HG03045 (cell line): ENCODE measurements around the gene CIART.
"Not testable (repeated sequence)": the region's sequence is repeated elsewhere in the genome, so short reads cannot be mapped to it uniquely, and the experiment has no call there.

Experiments
- ATAC-seq: cut with Tn5 transposase; IDR thresholded peaks from one replicate; pipeline ENCODE4 v1.9.1; 2021; ENCODE audit warnings: mild to moderate bottlenecking, moderate library complexity; ENCODE audit not compliant: unreplicated experiment

The CIART gene, protein sequence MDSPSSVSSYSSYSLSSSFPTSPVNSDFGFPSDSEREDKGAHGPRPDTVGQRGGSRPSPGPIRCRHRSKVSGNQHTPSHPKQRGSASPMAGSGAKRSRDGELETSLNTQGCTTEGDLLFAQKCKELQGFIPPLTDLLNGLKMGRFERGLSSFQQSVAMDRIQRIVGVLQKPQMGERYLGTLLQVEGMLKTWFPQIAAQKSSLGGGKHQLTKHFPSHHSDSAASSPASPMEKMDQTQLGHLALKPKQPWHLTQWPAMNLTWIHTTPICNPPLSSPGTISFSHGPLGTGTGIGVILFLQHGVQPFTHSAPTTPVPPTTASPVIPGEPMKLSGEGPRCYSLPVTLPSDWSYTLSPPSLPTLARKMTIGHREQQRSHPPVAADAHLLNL

DNA sequence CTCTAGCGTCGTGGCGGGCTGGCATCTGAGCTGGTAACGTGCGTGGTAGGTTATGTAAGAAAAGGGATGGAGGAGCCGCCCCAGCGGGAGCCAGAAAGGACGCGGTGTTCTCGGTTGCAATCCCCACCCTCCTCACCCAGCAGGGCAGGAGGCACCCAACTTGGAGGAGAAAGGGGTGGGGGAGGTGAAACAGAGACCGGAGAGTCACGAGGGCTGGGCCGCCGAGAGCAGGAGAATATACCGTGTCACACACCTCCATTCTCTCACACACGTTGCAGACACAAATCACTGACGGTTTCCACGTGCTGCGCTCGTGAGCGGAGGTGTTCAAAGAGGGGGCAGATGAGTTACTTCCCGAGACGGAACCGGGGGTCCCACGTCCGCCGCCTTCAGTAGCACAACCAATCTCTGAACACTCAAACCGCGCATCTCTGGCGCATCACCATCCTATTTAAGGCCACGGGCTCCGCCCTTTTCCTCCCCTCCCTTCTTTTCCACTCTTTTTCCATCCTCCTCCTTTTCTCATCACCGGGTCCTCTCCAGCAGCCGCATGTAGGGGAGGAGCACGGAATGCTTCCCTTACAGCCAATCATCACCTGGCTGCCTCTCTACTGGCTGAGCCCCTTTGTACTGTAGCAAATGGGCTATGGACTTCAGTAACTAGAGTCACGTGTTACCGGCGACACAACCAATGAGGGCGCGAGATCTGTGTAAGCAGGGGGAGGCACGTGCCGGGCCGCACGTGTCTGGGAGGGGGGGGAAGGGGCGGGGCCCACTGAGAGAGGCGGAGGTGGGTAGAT is at the start of gene CIART:
CIART (plus strand) TSS at position 797 of the 800 bp plus-strand sequence. CDS start 714 bp downstream, outside the sequence.
- peak; percentile 78 for ATAC-seq

DNA sequence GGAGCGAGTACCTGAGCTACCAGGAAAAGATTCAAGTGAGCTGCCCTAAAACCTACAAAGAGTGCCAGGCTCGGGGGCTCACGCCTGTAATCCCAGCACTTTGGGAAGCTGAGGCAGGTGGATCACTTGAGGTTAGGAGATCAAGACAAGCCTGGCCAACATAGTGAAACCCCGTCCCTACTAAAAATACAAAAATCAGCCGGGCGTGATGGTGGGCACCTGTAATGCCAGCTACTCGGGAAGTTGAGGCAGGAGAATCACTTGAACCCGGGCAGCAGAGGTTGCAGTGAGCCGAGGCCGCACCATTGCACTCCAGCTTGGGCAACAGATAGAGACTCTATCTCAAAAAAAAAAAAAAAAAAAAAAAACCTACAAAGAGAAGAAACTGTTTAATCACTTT is 49.4 kb upstream of the CIART start:
- ATAC-seq = not testable (repeated sequence)

DNA sequence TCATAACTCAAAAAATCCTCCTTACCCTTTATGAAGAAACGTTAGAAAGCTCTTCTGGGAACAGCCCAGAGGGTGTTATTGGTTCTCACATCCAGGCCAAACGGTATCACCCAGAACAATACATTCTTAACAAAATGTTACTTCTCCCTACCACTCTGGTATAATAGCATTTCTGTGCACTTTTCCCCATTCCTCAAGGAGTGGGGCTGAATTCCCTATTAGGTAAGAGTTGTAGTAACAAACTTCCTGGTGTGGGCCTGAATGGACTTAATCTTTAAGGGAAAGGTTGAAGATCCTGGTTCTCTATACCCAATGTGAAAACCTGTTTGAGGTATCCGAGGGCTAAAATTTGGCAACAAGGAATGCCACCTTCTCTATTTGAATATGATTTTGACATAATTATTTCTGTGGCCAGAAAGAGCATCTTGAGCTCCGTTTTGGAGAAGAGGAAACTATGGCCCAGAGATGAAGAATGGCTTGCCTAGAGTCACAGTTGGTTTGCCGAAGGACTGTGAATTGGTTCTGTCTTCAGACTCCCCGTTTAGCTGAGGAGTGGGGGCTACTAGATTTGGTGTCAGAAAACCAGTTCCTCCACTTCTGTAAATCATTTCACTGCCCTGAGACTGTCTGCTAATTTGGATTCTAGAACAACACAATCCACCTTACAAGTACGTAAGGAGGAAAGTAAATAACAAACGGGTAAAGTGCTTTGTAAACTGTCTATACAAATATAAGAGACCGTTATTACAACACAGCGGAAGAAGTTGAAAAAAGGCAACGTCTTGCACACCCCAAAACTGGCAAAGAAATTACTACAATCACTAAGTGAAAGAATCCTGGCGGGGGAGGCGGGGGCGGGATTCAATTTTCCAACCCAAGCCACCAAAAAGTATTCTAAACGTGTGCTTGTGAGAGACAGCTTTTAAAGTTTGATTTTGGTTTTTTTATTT is 48.7 kb upstream of the CIART start:
- no peak for ATAC-seq

DNA sequence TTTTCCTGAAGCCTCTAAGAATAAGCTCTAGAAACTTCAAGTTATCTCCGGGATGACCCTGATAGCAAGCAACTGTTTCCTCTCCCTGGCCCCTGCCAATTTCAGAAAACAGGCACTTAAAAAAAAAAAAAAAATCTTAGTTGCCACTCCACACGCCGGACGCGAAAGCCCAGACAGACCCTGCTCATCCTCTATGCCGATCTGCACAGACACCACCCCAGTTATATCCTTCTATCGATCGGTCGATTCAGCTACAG is 48.1 kb upstream of the CIART start:
- no peak for ATAC-seq

DNA sequence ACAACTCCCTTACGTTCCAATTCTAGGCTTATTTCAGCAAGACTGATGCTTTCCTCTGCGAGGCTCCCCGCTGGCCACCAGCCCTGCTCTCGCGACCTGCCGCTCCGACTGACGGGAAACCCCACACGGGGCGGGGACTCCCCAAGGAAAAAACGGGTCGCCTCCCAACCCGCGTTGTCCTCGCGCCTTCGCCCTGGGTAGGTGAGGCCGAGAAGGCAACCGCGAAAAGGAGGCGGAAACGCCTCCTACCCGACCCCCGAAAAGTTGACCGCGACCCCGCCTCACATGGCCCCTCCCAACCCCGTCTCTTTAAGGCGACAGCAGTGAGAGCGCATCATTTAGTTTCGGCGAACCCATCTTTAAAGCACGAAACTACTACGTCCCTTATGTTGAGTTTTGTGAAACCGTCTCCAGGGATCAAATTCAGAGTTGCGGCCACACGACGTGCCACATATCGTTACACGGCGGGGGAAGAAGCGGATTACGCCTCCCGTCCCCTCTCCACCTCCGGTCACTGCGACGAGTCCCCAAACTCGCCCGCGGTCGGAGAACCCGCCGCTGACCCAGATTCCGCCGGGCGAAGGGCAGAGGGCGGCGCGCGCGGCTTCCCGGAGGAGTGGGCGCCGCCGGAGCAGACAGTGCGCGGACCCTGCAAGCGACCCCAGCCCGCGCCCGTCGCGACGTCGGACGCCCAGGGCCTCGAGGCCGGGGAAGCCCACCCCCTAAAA is 47.6 kb upstream of the CIART start:
- peak; percentile 60 for ATAC-seq

DNA sequence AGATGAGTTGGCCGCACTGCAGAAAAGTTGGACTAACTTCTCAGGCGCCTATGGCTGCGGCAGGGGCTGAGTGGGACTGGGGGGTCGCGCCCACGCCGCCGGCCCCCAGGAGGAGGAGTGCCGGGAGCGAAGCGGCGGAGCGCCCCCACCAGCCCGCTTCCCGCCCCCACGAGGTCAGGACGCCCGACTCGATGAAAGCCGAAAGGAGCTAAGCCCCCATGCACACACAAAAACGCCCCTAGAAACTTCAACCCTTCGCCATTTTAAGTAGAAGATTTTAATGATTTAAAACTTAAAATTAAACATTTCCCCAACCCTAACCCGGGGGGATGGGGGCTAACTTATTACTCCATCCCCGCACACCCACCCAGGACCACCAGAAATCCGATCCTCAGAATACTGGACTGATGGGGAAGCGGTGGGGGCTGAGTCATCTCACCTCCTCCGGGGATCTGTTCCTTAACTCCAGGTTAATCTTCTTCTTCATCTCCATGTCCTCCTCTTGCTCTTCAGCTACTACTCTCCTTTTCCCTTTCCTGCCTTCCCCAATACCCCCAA is 47.0 kb upstream of the CIART start:
- ATAC-seq = no peak

DNA sequence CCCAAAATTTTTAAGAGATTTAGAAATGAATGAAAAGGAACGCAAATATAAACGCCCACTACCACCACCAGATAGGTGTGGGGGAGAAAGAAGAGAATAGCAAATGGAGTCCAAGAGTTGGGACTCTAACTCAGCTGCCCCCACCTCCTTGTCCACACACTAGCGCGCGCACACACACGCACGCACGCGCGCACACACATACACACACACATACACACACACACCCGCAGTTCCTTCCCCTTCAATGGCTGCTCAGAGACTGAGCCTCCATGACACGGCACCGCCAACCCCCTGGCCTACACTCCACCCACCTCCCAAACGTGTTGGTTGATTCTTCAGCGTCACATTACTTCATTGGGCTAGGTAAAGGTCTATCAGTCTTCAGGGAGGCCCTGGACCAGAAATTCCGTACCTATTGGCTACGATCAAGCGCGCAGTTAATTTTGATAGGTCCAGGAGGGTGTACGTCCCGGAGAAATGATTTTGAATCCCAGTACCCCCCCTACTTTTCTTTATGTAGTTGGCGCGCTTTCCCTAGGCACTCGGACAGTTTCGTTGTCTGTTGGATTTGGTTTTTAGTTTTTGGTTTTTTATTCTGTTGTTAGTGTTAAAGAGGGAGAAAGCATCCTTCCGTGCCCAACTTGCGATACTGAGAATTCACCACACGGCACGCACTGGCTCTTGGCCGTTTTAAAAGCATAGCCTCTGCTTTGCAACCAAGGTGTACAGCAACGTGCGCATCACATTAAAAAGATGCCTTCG is 46.3 kb upstream of the CIART start, which contains the start of gene ANP32E:
ANP32E (minus strand) TSS at position 261 of the 762 bp plus-strand sequence. CDS start 326 bp downstream, outside the sequence.
- ATAC-seq = peak; percentile 83

DNA sequence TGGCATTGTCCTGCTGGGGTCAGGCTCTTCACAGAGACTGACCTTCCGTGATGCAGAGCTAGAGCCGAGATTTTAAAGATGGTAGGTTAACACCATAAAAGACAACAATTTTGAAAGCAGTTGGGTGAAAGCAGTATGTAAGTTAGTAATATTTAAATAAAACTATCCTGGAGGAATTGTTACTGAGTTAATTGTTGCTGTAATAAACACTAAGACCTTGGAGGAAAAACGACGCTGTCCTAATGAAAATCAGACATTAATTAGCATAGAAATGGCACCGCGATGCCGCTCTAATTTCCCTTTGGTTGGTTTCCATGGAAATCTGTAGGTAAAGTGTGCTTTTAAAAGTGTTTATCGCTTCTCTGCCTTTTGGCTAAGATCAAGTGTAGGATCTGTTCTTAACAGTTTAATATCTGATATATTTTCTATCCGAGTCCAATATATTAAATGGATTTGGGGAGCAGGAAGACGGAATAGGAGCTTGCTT is 45.7 kb upstream of the CIART start:
- no peak for ATAC-seq

DNA sequence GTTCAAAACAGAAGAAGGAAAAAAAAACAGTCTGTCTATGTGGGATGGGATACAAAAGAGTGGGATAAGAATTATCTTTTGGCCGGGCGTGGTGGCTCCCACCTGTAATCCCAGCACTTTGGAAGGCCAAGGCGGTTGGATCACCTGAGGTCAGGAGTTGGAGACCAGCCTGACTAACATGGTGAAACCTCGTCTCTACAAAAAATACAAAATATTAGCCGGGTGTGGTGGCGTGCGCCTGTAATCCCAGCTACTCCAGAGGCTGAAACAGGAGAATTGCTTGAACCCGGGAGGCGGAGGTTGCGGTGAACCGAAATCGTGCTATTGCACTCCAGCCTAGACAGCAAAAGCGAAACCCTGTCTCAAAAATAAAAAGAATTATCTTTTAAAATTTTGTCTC is 45.2 kb upstream of the CIART start:
- ATAC-seq = not testable (repeated sequence)

DNA sequence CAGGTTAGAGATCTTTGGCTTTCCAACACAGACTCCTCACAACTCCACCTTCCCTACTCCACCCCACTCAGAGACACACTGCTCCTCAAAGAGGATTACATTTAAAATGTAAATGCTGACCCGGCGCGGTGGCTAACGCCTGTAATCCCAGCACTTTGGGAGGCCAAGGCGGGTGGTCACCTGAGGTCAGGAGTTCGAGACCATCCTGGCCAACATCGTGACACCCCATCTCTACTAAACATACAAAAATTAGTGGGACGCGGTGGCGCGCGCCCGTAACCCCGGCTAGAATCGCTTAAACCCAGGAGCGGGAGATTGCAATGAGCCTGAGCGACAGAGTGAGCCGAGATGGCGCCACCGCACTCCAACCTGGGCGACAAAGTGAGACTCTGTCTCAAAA is 44.6 kb upstream of the CIART start:
- no peak for ATAC-seq

DNA sequence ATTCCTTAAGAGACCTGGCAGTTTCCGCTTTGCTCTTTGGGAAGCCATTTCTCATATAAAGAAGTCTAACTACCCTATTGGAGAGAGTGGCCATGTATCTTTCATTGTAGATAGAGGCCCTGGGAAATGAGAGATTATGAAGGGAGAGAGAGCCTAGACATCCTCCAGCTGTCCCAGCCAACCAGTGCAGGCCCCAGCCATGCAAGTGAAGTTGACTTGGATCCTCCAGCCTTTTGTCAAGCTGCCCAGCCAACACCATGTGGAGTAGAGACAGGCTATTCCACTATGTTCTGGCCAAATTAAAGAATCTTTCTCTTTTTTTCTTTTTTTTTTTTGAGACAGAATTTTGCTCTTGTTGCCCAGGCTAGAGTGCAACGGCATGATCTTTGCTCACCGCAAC is 39.4 kb upstream of the CIART start:
- no peak for ATAC-seq

DNA sequence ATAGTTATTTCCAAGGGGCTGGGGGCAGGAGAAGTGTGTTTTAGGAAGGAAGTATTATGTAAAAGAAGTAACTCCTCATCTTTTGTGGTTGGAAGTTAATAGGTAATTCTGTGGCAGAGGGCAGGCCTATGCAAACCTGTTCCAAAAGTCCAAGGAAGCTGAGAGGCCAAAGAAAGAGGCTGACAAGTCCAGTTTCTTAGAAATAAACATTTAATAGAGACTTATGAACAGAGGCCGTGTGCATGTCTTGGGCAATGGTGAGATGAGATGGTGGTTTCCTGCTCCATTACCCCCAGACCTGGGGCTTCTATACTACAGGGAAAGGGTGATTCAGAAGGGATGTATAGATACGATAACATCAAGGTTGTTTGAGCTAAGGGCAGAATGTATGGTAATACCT is 32.4 kb upstream of the CIART start:
- ATAC-seq = no peak

DNA sequence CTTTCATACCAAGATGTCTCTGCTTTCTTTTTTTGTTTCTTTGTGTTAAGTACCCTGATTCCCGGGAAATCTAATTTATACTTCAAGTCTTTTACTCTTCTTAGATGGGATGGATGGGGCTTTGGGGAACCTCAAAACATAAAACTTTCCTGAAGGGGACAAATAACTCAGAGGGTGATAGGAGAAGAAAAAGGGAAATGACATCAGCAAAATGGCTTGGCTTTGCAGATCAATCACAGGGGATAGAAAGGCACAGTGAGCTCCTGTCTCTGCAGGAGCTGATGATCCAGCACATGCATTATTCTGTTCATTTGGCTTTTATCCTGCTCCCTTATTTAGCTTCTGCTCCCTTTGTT is 26.2 kb upstream of the CIART start:
- no peak for ATAC-seq

DNA sequence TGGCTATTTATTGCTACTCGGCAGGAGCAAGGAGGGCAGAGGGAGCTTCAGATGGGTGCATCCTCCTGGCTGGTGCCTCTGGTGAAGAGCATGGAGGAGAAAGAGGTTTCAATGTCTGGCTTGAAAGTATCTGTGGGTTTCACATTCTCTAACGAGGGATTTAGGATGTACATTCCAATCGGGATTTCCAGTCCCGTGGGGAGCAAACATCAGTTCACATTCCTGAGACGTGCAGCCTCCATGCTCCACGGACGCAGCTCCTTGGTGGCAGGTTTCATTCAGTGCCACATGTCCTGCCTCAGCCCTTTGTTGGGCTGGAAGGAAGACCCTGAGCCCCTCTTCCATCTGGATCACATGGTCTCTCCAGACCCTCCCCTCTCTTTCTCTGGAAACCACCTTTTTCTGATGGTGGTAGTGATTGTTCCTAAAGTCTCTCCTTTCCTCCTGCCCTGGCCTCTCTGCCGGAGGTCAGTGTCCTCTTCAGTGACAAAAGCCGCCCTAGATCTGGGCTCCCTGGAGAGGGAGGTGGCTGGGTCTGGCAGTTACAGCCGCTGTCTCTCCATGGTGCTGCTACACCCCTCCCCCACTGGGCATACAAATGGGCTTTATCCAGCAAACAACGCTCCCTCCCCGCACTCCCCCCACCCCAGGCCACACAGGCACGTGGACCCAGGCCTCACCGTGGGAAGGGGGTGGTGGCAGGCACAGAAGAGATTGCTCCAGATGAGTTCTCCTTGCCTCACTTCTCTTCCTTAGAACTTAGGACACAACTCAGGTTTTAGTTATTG is 25.6 kb upstream of the CIART start:
- ATAC-seq = no peak

DNA sequence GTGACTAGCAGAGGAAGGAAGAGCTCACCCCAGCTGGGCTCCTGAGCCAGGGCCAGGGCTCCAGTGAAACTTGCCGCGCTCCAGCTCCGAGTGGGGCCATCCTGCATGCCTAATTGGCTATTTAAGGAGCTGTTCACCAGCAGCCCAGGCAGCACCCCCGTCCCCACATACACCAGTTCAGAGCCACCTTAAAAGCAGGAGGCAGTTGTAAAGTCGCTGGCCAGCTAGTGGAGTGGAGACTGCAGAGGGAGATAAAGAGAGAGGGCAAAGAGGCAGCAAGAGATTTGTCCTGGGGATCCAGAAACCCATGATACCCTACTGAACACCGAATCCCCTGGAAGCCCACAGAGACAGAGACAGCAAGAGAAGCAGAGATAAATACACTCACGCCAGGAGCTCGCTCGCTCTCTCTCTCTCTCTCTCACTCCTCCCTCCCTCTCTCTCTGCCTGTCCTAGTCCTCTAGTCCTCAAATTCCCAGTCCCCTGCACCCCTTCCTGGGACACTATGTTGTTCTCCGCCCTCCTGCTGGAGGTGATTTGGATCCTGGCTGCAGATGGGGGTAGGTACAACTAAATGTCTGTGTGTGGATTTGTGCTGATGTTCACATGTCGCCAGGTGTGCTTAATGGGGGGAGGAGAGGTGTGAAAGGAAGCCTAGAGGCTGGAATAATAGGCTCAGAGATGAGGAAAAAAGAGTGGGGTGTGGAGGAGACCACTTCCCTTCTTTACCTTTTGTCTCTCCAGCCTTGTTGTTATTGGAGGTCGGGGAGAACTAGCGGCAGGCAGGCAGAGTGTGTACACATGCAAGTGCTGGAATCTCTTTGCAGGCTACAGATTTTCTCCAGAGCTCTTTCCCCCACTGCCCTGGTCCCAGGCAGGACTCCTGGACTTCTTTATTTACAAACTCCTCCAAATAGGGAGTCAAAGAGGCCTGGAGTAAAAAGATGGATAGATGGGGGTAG is 24.4 kb upstream of the CIART start, which contains the start of gene CA14:
CA14 (plus strand) TSS at position 151 of the 962 bp plus-strand sequence; CDS start at position 506, 355 bp downstream.
- no peak for ATAC-seq

DNA sequence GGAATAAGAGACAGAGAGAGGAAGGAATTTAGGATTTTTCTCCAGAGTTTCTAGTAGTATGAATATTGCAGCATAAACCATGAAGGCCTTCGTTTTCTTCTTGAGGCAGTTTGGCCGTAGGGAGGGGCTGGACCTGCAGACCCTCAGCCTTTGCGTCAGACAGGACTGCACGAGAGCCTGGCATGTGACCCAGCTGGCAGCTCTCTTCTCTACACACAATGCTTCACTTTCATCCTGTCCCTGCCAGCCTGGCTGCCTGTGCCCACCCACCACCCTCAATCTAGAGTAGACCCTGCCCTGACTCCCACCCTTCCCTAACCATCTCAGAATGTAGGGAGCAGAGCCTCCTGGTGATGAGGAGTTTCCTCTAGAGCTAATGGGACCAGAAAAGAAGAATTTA is 23.1 kb upstream of the CIART start:
- ATAC-seq = no peak
